ENCODE results near the gene MINDY4.

MINDY4 gene

GRCh38 chr7:30862995-30863705 is 91.9 kb downstream of the MINDY4 start:
- FAIRE-seq (no peak), DNase-seq (ENCODE audit: insufficient read length, low spot score) (no peak)
- no peak for TF ChIP-seq POLR2A (IDR thresholded peaks at IDR 0.05; ENCODE audit: low read depth, low read length)

GRCh38 chr7:30863706-30864035 is 92.5 kb downstream of the MINDY4 start:
- no peak for DNase-seq (ENCODE audit: insufficient read length, low spot score)
- no peak for FAIRE-seq
- no peak for TF ChIP-seq POLR2A (IDR thresholded peaks at IDR 0.05; ENCODE audit: low read depth, low read length)

- no peak for TF ChIP-seq POLR2A (IDR thresholded peaks at IDR 0.05; ENCODE audit: low read depth, low read length)
- DNase-seq (ENCODE audit: insufficient read length, low spot score) = no peak
- no peak for FAIRE-seq
These were observed 92.9 kb downstream of the MINDY4 start for GRCh38 chr7:30864101-30864500.

- DNase-seq (ENCODE audit: insufficient read length, low spot score) (no peak), FAIRE-seq (no peak)
- TF ChIP-seq POLR2A (IDR thresholded peaks at IDR 0.05; ENCODE audit: low read depth, low read length) = no peak
These were observed 93.9 kb downstream of the MINDY4 start for GRCh38 chr7:30865076-30865475.

GRCh38 chr7:30865821-30866220 is 94.6 kb downstream of the MINDY4 start:
- TF ChIP-seq POLR2A (IDR thresholded peaks at IDR 0.05; ENCODE audit: low read depth, low read length) = no peak
- DNase-seq (ENCODE audit: insufficient read length, low spot score) (no peak), FAIRE-seq (no peak)

- FAIRE-seq (no peak), DNase-seq (ENCODE audit: insufficient read length, low spot score) (no peak)
- no peak for TF ChIP-seq POLR2A (IDR thresholded peaks at IDR 0.05; ENCODE audit: low read depth, low read length)
These were observed 95.7 kb downstream of the MINDY4 start for GRCh38 chr7:30866939-30867338.

- FAIRE-seq = no peak
- DNase-seq (ENCODE audit: insufficient read length, low spot score) = no peak
- TF ChIP-seq POLR2A (IDR thresholded peaks at IDR 0.05; ENCODE audit: low read depth, low read length) = no peak
These were observed 96.3 kb downstream of the MINDY4 start for GRCh38 chr7:30867483-30867882.

GRCh38 chr7:30869794-30870611 is 98.8 kb downstream of the MINDY4 start:
- no peak for TF ChIP-seq POLR2A (IDR thresholded peaks at IDR 0.05; ENCODE audit: low read depth, low read length)
- DNase-seq (ENCODE audit: insufficient read length, low spot score) (no peak), FAIRE-seq (no peak)

GRCh38 chr7:30870821-30871518 is 99.8 kb downstream of the MINDY4 start:
- DNase-seq (ENCODE audit: insufficient read length, low spot score) = no peak
- no peak for FAIRE-seq
- no peak for TF ChIP-seq POLR2A (IDR thresholded peaks at IDR 0.05; ENCODE audit: low read depth, low read length)

GRCh38 chr7:30871655-30872054 is 100.4 kb downstream of the MINDY4 start:
- no peak for FAIRE-seq
- no peak for TF ChIP-seq POLR2A (IDR thresholded peaks at IDR 0.05; ENCODE audit: low read depth, low read length)
- DNase-seq (ENCODE audit: insufficient read length, low spot score) = no peak

- DNase-seq (ENCODE audit: insufficient read length, low spot score) = no peak
- no peak for FAIRE-seq
- no peak for TF ChIP-seq POLR2A (IDR thresholded peaks at IDR 0.05; ENCODE audit: low read depth, low read length)
These were observed 102.0 kb downstream of the MINDY4 start for GRCh38 chr7:30873207-30873606.

- DNase-seq (ENCODE audit: insufficient read length, low spot score) (no peak), FAIRE-seq (no peak)
These were observed 102.4 kb downstream of the MINDY4 start for GRCh38 chr7:30873656-30874055.

GRCh38 chr7:30874656-30875302 is 103.6 kb downstream of the MINDY4 start:
- DNase-seq (ENCODE audit: insufficient read length, low spot score) (no peak), FAIRE-seq (no peak)
- no peak for TF ChIP-seq POLR2A (IDR thresholded peaks at IDR 0.05; ENCODE audit: low read depth, low read length)

More at GRCh38 chr7:30873656-30874055, 102.4 kb downstream of the MINDY4 start:
- TF ChIP-seq POLR2A (IDR thresholded peaks at IDR 0.05; ENCODE audit: low read depth, low read length) = no peak

All from H54 (cell line).